Vagina (tissue), 2 donors: Measurements from ENCODE around the gene SYT1. TPM values are rescaled to one million over a fixed set of nuclear protein-coding genes. Genes with fewer than 3 reads are reported as not detected.

Source experiments
- DNase-seq, 2 donors: peaks; one replicate each; pipeline ENCODE4 v3.0.0-alpha.2; 2017; ENCODE audit errors: extremely low spot score in 2 of 2
- H3K27ac ChIP-seq: fragments of 200-600 bp; sonication (generic); one replicate; pipeline ENCODE4 v1.5.1; 2019
- H3K27me3 ChIP-seq: fragments of 200-600 bp; sonication (generic); one replicate; pipeline ENCODE4 v1.5.1; 2019
- H3K36me3 ChIP-seq, 2 donors: fragments of 200-600 bp; sonication (generic); one replicate each; pipeline ENCODE4 v1.5.1; 2017 to 2019
- H3K4me1 ChIP-seq: fragments of 200-600 bp; sonication (generic); one replicate; pipeline ENCODE4 v1.5.1; 2019
- H3K4me3 ChIP-seq, 2 donors: fragments of 200-600 bp; sonication (generic); 1 replicate in 1 of 2; 2 replicates in 1 of 2; pipeline ENCODE4 v1.5.1; 2016 to 2019
- H3K9me3 ChIP-seq: fragments of 200-600 bp; sonication (generic); one replicate; pipeline ENCODE4 v1.5.1; 2019
- POLR2A ChIP-seq, 2 donors: fragments of 450-650 bp; IDR thresholded peaks; one replicate each; pipeline ENCODE4 v1.6.1; 2017; ENCODE audit warnings: antibody characterized with exemption in 2 of 2, mild to moderate bottlenecking in 2 of 2, moderate library complexity in 2 of 2
- POLR2AphosphoS5 ChIP-seq, 2 donors: sonication (generic); formaldehyde crosslinking; IDR thresholded peaks; one replicate each; pipeline ENCODE4 v1.9.0; 2017; ENCODE audit warnings: antibody characterized with exemption in 2 of 2, mild to moderate bottlenecking in 2 of 2, low read depth in 1 of 2; ENCODE audit not compliant: insufficient read depth in 1 of 2
- intact Hi-C: fragments of 100-400 bp; cut with DNase I; formaldehyde crosslinking; loops from one replicate; pipeline ENCODE4 v1.15.1; 2023
- total RNA-seq: library from RNA; depleted of rRNA; stranded (reverse); fragments of >200 nt; gene quantifications from one replicate; pipeline ENCODE4 v1.2.3, GENCODE V29; 2016
- TF ChIP-seq, protein P1 (sequence below), 3 experiments: fragments of 450-650 bp in 2 of 3; fragments of 200-600 bp in 1 of 3; sonication (generic) in 1 of 3; IDR thresholded peaks; one replicate each; pipeline ENCODE4 v1.5.1; 2017 to 2019; ENCODE audit warnings: antibody characterized with exemption in 3 of 3, mild to moderate bottlenecking in 2 of 3, moderate library complexity in 2 of 3

Gene SYT1
- total RNA-seq, 1 donor from 2014 or later = 13.3 TPM

- Histone ChIP-seq H3K9me3 (no peaks in the 10 kb centered on the region), H3K27me3 (no peaks in the 10 kb centered on the region), H3K4me1 (no peaks in the 10 kb centered on the region), H3K36me3 (no peaks in the 10 kb centered on the region), H3K4me3 (no peak overlapping the region), H3K27ac (no peak overlapping the region)
- TF ChIP-seq, protein P1, sequence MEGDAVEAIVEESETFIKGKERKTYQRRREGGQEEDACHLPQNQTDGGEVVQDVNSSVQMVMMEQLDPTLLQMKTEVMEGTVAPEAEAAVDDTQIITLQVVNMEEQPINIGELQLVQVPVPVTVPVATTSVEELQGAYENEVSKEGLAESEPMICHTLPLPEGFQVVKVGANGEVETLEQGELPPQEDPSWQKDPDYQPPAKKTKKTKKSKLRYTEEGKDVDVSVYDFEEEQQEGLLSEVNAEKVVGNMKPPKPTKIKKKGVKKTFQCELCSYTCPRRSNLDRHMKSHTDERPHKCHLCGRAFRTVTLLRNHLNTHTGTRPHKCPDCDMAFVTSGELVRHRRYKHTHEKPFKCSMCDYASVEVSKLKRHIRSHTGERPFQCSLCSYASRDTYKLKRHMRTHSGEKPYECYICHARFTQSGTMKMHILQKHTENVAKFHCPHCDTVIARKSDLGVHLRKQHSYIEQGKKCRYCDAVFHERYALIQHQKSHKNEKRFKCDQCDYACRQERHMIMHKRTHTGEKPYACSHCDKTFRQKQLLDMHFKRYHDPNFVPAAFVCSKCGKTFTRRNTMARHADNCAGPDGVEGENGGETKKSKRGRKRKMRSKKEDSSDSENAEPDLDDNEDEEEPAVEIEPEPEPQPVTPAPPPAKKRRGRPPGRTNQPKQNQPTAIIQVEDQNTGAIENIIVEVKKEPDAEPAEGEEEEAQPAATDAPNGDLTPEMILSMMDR (IDR thresholded peaks at IDR 0.05) = no peak
- TF ChIP-seq POLR2AphosphoS5 (IDR thresholded peaks at IDR 0.05; ENCODE audit: insufficient read depth in 1 of 2, low read depth in 1 of 2) (no peak), POLR2A (IDR thresholded peaks at IDR 0.05) (no peak)
- intact Hi-C loops = no loop called here
- DNase-seq = no peak
Measured at GRCh38 chr12:79161249-79161934, 296.8 kb downstream of the SYT1 start.

DNA sequence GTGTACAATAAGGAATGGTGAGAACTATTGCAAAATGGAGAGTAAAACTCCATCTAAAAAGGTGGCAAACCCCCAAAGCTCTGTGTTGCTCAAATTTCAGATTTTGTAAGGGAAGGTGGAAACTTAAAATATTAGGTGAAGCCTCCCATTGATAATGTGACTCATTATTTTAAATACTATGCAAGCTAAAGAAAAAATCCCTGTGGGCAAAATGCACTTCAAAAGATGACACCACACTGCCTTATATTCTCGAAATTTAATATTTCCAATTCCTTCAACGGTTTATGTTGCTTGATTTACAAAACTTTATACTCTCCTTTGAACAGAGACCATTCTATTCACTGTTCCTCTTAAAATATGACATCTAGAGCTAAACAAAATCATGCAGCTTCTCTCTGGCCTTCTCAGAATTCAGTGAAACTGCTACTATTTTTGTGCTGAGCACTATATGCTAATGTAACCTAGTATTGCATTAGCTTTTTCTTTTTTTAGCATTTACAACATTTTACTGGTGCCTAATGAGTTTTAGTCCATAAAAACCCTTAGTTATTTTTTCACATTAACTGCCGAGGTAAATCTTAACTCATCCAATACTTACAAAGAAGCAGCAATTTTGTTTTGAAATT is 297.7 kb downstream of the SYT1 start:
- no peak overlapping the region for H3K4me3 ChIP-seq
- intact Hi-C loops = no loop called here
- TF ChIP-seq POLR2A (IDR thresholded peaks at IDR 0.05) = no peak
- TF ChIP-seq, protein P1 (IDR thresholded peaks at IDR 0.05) = no peak
- H3K27ac ChIP-seq = no peak overlapping the region
- no peaks in the 10 kb centered on the region for H3K36me3 ChIP-seq
- DNase-seq = no peak
- no peaks in the 10 kb centered on the region for H3K9me3 ChIP-seq
- H3K4me1 ChIP-seq = no peaks in the 10 kb centered on the region
- H3K27me3 ChIP-seq = no peaks in the 10 kb centered on the region

DNA sequence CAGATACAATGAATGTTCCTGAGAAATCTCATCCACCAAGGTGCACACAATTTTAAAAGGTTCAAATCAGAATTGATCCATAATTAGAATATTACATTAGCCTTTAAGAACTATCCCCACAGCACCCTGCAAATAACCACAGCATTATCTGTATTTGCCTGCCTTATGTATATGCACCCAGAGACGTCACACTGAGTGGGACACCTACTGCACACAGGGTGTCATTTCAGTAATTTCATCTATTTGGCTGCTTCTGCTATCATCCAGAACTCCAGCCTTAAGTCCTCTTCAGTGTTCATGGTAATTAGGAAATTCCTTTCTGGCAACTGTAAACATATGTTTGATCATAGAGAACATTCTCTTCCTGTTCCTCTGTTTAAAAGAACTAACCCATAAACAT is 298.4 kb downstream of the SYT1 start:
- Histone ChIP-seq H3K27ac (no peak overlapping the region), H3K27me3 (no peaks in the 10 kb centered on the region), H3K4me1 (no peaks in the 10 kb centered on the region), H3K36me3 (no peaks in the 10 kb centered on the region), H3K4me3 (no peak overlapping the region), H3K9me3 (no peaks in the 10 kb centered on the region)
- TF ChIP-seq, protein P1 (IDR thresholded peaks at IDR 0.05) = no peak
- TF ChIP-seq POLR2A (IDR thresholded peaks at IDR 0.05) (no peak), POLR2AphosphoS5 (IDR thresholded peaks at IDR 0.05; ENCODE audit: insufficient read depth in 1 of 2, low read depth in 1 of 2) (no peak)
- intact Hi-C loops = no loop called here
- no peak for DNase-seq

GRCh38 chr12:79164890-79165289 is 300.3 kb downstream of the SYT1 start:
- intact Hi-C loops = no loop called here
- no peaks in the 10 kb centered on the region for H3K4me1 ChIP-seq

More at GRCh38 chr12:79164890-79165289, 300.3 kb downstream of the SYT1 start:
- Histone ChIP-seq H3K27ac (no peak overlapping the region), H3K27me3 (no peaks in the 10 kb centered on the region), H3K9me3 (no peaks in the 10 kb centered on the region), H3K36me3 (no peaks in the 10 kb centered on the region), H3K4me3 (no peak overlapping the region)
- TF ChIP-seq, protein P1 (IDR thresholded peaks at IDR 0.05) = no peak
- TF ChIP-seq POLR2A (IDR thresholded peaks at IDR 0.05) (no peak), POLR2AphosphoS5 (IDR thresholded peaks at IDR 0.05; ENCODE audit: insufficient read depth in 1 of 2, low read depth in 1 of 2) (no peak)
- DNase-seq = no peak
